LNCaP clone FGC (cell line): ENCODE data around the gene ACP4.
"Not testable (repeated sequence)": the region's sequence is repeated elsewhere in the genome, so short reads cannot be mapped to it uniquely, and the experiment has no call there.

Experiments used
- DNase-seq: peaks from one replicate; pipeline ENCODE4 v3.0.0-alpha.2; 2011; ENCODE audit warnings: low read depth
- H3K4me3 ChIP-seq: 2 replicates; pipeline ENCODE4 v1.5.1; 2011; ENCODE audit warnings: mild to moderate bottlenecking, low read depth, low read length, control low read depth
- TF ChIP-seq, protein P1 (sequence below): IDR thresholded peaks from 2 replicates; pipeline ENCODE4 v1.5.1; 2012; ENCODE audit warnings: mild to moderate bottlenecking; ENCODE audit not compliant: control insufficient read depth, insufficient read depth; ENCODE audit errors: extremely low read depth

The ACP4 gene, protein sequence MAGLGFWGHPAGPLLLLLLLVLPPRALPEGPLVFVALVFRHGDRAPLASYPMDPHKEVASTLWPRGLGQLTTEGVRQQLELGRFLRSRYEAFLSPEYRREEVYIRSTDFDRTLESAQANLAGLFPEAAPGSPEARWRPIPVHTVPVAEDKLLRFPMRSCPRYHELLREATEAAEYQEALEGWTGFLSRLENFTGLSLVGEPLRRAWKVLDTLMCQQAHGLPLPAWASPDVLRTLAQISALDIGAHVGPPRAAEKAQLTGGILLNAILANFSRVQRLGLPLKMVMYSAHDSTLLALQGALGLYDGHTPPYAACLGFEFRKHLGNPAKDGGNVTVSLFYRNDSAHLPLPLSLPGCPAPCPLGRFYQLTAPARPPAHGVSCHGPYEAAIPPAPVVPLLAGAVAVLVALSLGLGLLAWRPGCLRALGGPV

DNA sequence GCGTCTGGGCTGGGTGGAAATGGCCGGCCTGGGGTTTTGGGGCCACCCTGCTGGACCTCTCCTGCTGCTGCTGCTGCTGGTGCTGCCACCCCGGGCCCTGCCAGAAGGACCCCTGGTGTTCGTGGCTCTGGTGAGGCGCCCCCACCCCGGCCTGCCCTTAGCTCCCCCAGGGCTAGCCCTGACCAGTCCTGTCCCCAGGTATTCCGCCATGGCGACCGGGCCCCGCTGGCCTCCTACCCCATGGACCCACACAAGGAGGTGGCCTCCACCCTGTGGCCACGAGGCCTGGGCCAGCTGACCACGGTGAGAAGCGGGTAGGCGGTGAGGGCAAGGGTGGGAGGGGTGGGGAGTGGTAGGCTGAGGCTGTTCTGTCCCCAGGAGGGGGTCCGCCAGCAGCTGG, at the start of gene ACP4:
Gene ACP4, plus strand, starts transcription at position 20 of the 400 bp plus-strand sequence. Its CDS starts 0 bp downstream, at position 20.
- TF ChIP-seq, protein P1, sequence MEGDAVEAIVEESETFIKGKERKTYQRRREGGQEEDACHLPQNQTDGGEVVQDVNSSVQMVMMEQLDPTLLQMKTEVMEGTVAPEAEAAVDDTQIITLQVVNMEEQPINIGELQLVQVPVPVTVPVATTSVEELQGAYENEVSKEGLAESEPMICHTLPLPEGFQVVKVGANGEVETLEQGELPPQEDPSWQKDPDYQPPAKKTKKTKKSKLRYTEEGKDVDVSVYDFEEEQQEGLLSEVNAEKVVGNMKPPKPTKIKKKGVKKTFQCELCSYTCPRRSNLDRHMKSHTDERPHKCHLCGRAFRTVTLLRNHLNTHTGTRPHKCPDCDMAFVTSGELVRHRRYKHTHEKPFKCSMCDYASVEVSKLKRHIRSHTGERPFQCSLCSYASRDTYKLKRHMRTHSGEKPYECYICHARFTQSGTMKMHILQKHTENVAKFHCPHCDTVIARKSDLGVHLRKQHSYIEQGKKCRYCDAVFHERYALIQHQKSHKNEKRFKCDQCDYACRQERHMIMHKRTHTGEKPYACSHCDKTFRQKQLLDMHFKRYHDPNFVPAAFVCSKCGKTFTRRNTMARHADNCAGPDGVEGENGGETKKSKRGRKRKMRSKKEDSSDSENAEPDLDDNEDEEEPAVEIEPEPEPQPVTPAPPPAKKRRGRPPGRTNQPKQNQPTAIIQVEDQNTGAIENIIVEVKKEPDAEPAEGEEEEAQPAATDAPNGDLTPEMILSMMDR: no peak
- no peak within 1 kb of the TSS for H3K4me3 ChIP-seq
- DNase-seq: no peak

GRCh38 chr19:50741179-50741933, 48.9 kb upstream of the ACP4 start:
- TF ChIP-seq, protein P1: no peak
- DNase-seq: no peak
- no peak overlapping the region for H3K4me3 ChIP-seq

- DNase-seq: no peak
- H3K4me3 ChIP-seq: no peak overlapping the region
- TF ChIP-seq, protein P1: no peak
Measured at GRCh38 chr19:50743537-50743936, 46.7 kb upstream of the ACP4 start.

GRCh38 chr19:50745221-50745620, 45.0 kb upstream of the ACP4 start:
- DNase-seq: no peak
- H3K4me3 ChIP-seq: no peak overlapping the region
- TF ChIP-seq, protein P1: no peak

GRCh38 chr19:50747141-50747540, 43.1 kb upstream of the ACP4 start:
- H3K4me3 ChIP-seq, DNase-seq: not testable (repeated sequence)

DNA sequence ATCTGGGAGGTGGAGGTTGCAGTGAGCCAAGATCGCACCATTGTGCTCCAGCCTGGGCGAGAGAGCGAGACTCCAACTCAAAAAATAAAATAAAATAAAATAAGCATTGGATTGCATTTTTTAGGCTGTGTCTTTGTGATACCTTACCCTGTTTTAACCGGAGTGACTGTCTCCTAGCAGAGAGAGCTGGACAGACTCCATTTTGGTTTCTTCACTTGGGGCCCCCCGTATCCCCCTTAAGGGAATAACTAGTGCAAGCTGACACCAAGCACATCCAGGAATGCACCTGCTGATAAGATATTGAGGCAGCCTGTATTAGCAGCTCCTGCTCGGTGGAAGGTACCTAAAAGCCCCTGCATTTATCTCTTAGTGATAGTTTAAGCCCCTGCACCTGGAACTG, 40.7 kb upstream of the ACP4 start:
- TF ChIP-seq, protein P1: no peak
- no peak overlapping the region for H3K4me3 ChIP-seq
- no peak for DNase-seq

DNA sequence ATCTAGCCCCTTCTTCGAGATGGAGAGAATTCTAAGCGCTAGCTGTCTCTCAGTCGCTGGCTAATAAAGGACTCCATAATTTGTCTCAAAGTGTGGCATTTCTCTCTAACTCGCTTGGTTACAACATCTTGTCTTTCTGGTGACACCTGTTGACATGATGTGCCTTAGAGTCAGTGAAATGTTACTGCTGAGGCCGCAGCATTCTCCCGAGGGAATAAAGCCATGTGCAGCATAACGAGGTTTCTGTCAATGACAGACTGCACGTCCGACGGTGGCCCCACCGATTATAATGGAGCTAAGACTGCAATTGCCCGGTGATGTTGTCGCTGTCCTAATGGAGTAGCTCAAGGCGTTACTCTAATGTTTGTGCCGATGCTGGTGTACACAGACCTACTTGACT, 40.2 kb upstream of the ACP4 start:
- TF ChIP-seq, protein P1: no peak
- no peak overlapping the region for H3K4me3 ChIP-seq
- DNase-seq: no peak
